HG03196 (cell line): ENCODE results near the gene MGMT.

Experiments used
- ATAC-seq: cut with Tn5 transposase; IDR thresholded peaks from one replicate; pipeline ENCODE4 v1.9.1; 2021; ENCODE audit not compliant: unreplicated experiment

The MGMT gene

DNA sequence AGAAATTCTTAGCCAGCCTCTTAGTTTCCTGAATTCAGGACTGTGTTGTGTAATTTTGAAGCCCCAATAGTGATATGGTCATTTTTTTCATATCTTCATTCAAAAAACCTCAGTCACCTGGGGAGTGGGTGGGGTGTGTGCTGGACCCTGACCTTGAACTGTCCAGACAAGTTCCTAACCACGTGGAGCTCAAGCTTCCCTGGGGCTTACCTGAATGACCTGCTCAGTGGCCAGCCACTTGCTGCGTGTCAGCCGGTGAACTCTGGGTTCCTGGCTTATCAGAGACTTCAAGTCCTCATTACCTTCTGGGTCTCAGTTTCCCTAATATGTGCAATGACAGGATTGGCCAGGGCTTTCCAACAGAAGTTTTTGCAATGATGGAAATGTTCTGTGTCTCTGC is 27.1 kb downstream of the MGMT start:
- no peak for ATAC-seq

DNA sequence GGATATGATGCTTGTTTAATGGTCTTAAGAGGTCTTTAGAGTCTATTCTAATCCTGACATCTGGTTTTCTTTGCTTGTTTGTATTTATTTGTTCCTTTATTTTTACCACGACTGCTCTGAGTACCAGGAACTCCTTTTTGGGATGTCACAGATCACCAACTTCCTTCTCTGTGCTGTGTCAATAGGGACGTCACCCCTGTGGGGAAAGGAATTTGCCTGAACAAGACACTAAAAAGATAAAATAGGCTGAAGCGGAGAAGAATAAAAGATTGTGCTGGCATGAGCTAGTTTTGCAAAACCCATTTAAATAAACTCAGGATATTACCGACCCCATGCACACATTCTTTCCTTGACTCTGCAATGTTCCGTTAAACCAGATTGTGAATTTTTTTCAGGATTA is 27.7 kb downstream of the MGMT start:
- no peak for ATAC-seq

DNA sequence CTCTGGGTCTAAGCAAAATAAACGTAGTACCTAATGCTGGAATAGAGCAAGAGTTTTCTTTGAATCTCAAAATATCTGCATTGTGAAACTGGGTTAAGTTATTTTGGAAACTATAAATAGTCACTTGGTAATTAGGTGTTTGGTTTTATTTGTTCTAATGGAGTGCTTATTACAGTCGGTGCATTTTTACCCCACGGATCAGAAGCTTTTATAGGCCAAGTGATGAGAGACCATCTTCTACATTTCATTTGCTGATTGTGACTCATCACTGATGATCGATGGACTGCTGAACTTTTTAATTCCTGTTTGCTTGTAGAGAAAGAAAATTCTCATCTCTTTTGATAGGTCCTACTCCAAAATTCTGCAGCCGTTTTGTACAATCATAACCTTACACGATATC is 28.2 kb downstream of the MGMT start:
- ATAC-seq = no peak

GRCh38 chr10:129495698-129496097 is 28.7 kb downstream of the MGMT start:
- ATAC-seq = no peak

GRCh38 chr10:129497013-129497412 is 30.0 kb downstream of the MGMT start:
- ATAC-seq = no peak

DNA sequence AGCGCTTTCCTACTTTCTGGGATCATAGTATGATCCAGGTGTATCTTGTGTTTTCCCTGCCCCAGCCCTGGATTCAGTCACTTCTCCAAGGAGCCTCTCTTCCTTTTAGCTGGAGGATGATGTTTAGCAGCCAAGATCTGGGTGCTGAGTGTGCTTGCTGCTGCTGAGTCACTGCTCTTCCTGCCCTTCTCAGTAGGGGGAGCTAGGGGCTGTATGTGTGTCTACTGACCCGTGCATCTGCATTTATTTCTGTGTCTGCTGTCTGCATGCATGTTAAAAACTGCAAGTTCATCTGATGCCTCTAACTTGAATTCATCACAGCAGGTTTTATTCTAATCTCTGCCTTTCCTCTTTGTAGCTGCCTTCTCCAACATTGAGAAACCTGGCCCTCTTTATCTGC is 31.6 kb downstream of the MGMT start:
- ATAC-seq = no peak

DNA sequence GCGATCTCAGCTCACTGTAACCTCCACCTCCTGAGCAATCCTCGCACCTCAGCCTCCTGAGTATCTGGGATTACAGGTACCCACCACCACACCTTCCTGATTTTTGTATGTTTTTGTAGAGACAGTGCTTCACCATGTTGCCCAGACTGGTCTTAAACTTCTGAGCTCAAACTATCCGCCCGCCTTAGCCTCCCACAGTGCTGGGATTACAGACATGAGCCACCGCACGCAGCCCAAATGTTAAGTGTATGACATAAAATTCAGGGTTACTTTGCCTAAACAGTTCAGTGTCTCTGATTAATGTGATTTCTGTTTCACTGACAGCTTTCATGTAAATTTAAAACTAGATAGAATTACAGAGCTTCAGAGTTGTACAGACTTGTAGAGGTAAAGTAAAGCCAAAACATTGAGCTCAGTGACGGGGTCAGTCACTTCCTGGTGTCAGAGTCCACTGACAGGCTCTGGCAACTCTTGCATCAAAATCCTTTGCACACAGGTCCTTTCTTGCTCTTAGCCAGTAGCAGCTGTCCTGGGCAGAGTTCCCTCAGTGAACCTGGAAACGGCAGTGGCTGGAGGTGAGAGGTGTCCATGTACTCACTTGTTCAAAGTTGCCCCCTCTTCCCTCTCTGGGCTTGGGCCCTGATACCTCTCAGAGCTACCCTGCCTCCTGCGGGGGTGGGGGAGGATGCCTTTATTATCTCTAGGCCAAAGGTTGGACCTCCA is 33.7 kb downstream of the MGMT start:
- no peak for ATAC-seq

- ATAC-seq = peak; percentile 81
Observed at GRCh38 chr10:129501652-129502436, 34.8 kb downstream of the MGMT start.

DNA sequence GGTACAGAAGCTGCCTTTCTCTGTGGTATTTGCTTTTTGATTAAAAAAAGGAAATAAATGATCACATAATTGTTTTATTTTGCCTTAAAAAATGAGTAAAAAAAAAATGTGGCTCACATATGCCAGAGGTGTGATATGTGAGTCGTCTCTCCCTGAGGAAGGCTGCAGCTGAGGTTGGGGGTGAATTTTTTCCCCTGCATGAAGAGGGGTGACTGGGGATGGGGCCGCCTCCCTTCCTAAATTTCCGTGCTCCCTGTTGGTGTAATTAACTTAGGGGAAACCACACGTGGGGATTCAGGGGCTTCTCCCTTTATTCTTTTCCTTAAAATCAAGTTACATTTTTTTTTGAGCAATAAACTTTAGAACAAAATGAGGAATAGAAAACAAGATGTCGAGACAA is 35.4 kb downstream of the MGMT start:
- no peak for ATAC-seq

DNA sequence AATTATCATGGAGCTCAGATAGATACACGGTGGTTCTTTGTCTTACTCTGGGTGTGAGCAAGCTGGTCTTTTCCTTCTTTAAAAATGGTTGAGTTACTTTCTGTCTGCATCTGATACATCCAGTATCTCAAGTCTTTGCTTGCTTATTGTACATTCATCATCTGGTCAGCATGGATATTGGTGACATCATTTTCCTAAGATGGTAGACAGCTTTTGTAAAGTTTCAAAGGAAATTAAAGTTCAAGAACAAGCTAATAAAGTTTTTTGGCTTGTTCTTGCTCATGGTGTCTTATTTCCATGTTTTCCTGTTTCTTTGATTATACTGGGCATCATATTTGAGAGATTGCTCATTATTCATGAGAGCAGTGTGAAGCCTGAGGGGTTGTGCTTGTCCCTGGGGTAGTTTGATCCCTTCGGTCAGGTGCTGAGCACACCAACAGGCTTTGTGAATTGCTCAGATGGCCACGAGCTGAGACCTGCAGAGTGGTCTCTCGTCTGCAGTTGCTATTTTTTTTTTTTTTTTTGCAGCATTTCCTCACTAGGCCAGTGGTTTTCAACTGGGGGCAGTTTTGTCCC is 38.5 kb downstream of the MGMT start:
- ATAC-seq = no peak

GRCh38 chr10:129506101-129506797 is 39.2 kb downstream of the MGMT start:
- ATAC-seq = no peak

- no peak for ATAC-seq
Observed at GRCh38 chr10:129507216-129507889, 40.3 kb downstream of the MGMT start.

DNA sequence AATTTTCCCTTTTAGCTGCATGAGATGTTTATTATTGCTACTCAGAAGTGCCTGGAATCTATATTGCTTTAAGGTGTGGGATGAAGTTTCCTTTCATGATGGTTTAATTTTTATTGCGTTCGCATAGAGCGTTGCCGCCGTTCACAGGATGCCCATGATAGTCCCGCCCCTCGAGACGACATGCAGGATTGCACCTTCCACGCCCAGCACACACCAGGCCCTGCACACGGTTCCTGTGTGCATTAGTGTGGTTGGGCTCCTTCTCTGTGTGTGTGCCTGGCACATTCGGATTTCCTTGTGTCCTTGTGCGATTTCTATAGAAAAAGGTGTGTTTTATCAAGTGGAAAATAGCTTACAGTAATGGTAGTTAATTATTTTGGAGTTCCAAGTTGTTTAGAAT is 42.1 kb downstream of the MGMT start:
- no peak for ATAC-seq

- ATAC-seq = no peak
Observed at GRCh38 chr10:129509835-129510234, 42.8 kb downstream of the MGMT start.

- no peak for ATAC-seq
Observed at GRCh38 chr10:129511086-129511485, 44.0 kb downstream of the MGMT start.

DNA sequence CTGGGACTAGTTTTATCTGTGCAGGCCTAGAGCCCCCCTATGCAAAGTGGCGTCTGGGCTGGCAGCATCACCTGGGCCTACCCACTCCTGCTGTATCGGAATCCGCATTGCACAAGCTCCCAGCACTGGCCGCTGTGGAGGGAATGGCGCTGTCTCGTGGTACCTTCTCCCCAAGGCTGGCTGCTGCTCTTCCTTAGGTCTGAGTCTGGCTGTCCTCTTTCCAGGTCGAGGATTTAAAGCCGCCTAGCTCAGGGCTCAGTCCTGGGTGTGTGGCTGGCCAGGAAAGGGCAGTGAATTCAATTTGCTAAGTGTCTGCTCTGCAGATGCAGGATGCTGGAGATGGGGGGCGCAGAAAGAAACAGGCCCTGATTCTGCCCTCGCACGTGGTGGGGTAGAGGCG is 44.7 kb downstream of the MGMT start:
- ATAC-seq = no peak

GRCh38 chr10:129513312-129513711 is 46.3 kb downstream of the MGMT start:
- ATAC-seq = no peak

DNA sequence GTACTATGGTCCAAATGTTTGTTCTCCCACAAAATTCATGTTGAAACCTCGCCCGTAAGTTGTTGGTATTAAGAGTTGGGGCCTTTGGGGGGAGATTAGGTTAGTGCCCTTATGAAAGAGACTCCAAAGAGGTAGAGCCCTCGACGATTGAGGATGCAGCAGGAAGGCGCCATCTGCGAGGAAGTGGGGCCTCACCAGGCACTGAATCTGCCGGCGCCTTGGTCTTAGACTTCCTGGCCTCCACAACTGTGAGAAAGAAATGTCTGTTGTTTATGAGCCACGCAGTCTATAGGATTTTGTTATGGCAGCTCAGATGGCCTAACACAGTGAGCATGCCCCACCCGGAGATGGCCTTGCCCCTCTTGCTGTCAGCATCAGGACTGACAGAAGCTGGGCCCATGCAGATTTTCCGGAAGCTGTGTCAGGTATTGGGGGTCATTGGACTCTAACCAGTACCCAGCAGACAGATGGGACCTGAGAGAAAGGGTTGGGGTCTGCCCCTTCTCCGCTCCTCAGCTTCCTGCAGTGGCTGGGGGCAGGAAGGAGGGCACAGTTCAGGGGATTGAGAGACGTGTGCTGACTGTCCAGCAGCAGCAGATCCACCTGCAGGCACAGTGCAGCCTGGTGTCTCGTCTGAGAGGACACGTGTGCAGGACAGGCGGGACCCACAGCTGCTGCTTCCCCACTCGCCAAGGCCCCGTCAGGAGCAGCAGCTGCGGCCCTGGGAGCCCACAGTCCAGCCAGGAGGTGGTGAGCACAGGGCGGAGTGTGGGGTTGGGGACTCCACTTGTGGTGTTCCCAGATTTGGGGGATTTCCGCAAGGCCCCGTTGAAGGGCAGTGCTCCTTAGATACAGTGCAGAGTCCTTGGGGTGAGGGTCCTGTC is 47.8 kb downstream of the MGMT start:
- no peak for ATAC-seq

DNA sequence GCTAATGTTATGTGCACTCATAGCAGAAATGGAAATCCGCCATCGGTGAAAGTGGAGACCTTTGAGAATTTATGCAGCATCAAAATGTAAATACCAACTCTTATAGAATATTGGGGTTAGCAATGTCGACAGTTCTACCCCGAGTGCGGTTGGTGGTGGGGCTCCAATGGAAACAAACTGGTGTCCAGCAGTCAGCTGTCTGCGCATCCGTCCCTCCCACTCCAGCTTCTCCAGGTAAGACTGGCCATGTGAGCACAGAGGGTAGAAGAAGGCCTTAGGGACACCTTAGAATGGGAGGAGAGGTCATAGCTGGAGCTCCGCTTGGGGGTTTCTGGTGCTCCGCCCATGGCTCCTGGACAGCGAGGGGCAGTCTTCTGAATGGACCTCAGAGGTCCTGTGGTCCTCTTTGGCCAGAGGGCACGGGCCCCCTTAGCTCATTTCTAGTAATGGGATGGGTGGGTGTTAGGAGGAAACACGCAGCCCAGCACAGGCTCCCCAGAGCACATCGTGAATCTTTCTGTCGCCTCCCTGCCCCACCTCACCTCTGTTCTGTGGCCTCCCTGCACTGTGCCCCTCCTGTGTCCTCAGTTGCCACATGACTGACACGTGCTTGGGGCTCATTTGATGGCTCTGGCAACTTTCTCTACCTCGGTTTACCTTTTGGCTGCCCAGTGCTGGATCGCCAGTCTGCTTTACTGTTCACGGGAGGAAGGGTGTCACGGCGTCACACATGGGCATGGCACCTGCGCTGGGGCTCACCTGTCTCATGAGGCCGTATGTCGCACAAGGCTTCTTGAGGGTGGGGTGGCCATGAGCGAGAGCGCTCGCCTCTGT is 50.0 kb downstream of the MGMT start:
- no peak for ATAC-seq
